ENCODE data around the gene KIF21B.

GRCh38 chr1:201023920-201024624 is 558 bp upstream of the KIF21B start:
- no peak for TF ChIP-seq CTCF (IDR thresholded peaks at IDR 0.05)
- TF ChIP-seq POLR2A (IDR thresholded peaks at IDR 0.05): no peak

Data from thyroid gland (tissue), 4 donors.